GM23338 (cell line): ENCODE results near the gene PAPPA2. TPM values are rescaled to one million over a fixed set of nuclear protein-coding genes. Genes with fewer than 3 reads are reported as not detected.
"Not testable (repeated sequence)": the region's sequence is repeated elsewhere in the genome, so short reads cannot be mapped to it uniquely, and the experiment has no call there.

Experiments
- ATAC-seq: fragments of 200-7000 bp; cut with Tn5 transposase; 3 replicates; pipeline ENCODE4 v1.9.1; 2020
- DNase-seq: peaks from one replicate; pipeline ENCODE4 v3.0.0-alpha.2; 2015; ENCODE audit warnings: low spot score
- H2AFZ ChIP-seq: fragments of 200-600 bp; sonication (generic); 2 replicates; pipeline ENCODE4 v1.8.0; 2016; ENCODE audit warnings: antibody characterized with exemption, mild to moderate bottlenecking, moderate library complexity
- H3F3A ChIP-seq: fragments of 200-600 bp; sonication (generic); replicated peaks from 2 replicates; pipeline ENCODE4 v1.8.0; 2017; ENCODE audit warnings: antibody characterized with exemption, mixed run types, low read depth
- H3K27ac ChIP-seq: fragments of 200-600 bp; sonication (generic); 2 replicates; pipeline ENCODE4 v1.6.1; 2016; ENCODE audit warnings: low read depth
- H3K27me3 ChIP-seq: fragments of 200-600 bp; sonication (generic); 2 replicates; pipeline ENCODE4 v1.8.0; 2016; ENCODE audit warnings: mild to moderate bottlenecking, mixed run types, moderate library complexity; ENCODE audit not compliant: insufficient read depth
- H3K36me3 ChIP-seq: fragments of 200-600 bp; sonication (generic); 2 replicates; pipeline ENCODE4 v1.8.0; 2016; ENCODE audit warnings: mild to moderate bottlenecking; ENCODE audit not compliant: insufficient read depth
- H3K4me1 ChIP-seq: fragments of 200-600 bp; sonication (generic); 2 replicates; pipeline ENCODE4 v1.8.0; 2016; ENCODE audit warnings: mild to moderate bottlenecking, moderate library complexity; ENCODE audit not compliant: insufficient read depth
- H3K4me2 ChIP-seq: fragments of 200-600 bp; sonication (generic); 2 replicates; pipeline ENCODE4 v1.7.1; 2017; ENCODE audit warnings: mixed run types
- H3K4me3 ChIP-seq: fragments of 200-600 bp; sonication (generic); 2 replicates; pipeline ENCODE4 v1.6.1; 2016; ENCODE audit warnings: mixed run types
- H3K79me2 ChIP-seq: fragments of 200-600 bp; sonication (generic); replicated peaks from 2 replicates; pipeline ENCODE4 v1.8.0; 2017; ENCODE audit warnings: mild to moderate bottlenecking; ENCODE audit not compliant: insufficient read depth
- H3K9me2 ChIP-seq: fragments of 200-600 bp; sonication (generic); 2 replicates; pipeline ENCODE4 v1.8.0; 2017; ENCODE audit not compliant: insufficient read depth
- H4K20me1 ChIP-seq: fragments of 200-600 bp; sonication (generic); replicated peaks from 2 replicates; pipeline ENCODE4 v1.8.0; 2017; ENCODE audit warnings: mild to moderate bottlenecking; ENCODE audit not compliant: insufficient read depth
- H3K27ac Mint-ChIP-seq: 2 replicates; pipeline ENCODE4 v1.8.0; 2020; ENCODE audit warnings: inconsistent platforms, mild to moderate bottlenecking, moderate library complexity, mixed read lengths
- H3K27me3 Mint-ChIP-seq: 3 replicates; pipeline ENCODE4 v1.8.0; 2022; ENCODE audit warnings: low read depth, mild to moderate bottlenecking, moderate library complexity, mixed read lengths, inconsistent platforms; ENCODE audit not compliant: insufficient read depth, poor library complexity
- H3K36me3 Mint-ChIP-seq: 3 replicates; pipeline ENCODE4 v1.8.0; 2021; ENCODE audit warnings: low read depth, mild to moderate bottlenecking, inconsistent platforms, moderate library complexity, mixed read lengths
- H3K4me1 Mint-ChIP-seq: 3 replicates; pipeline ENCODE4 v1.8.0; 2020; ENCODE audit warnings: mild to moderate bottlenecking, inconsistent platforms, mixed read lengths
- H3K4me3 Mint-ChIP-seq: 3 replicates; pipeline ENCODE4 v1.8.0; 2021; ENCODE audit warnings: moderate library complexity, mild to moderate bottlenecking, inconsistent platforms, mixed read lengths
- H3K9me3 Mint-ChIP-seq: 3 replicates; pipeline ENCODE4 v1.8.0; 2020; ENCODE audit warnings: moderate library complexity, mild to moderate bottlenecking, inconsistent platforms, mixed read lengths
- CTCF ChIP-seq, 2 experiments: fragments of 200-600 bp in 1 of 2; sonication (generic) in 1 of 2; conservative IDR thresholded peaks; 2 replicates each; pipeline versions ENCODE4 v1.5.1 to v1.6.1; 2016 to 2017; ENCODE audit warnings: antibody characterized with exemption in 2 of 2, low read depth in 2 of 2, mild to moderate bottlenecking in 2 of 2, moderate library complexity in 1 of 2
- ETS1 ChIP-seq: IDR thresholded peaks from 2 replicates; pipeline ENCODE4 v1.6.1; 2016; ENCODE audit warnings: antibody characterized with exemption
- REST ChIP-seq: IDR thresholded peaks from one replicate; pipeline ENCODE4 v1.6.1; 2018; ENCODE audit warnings: antibody characterized with exemption; ENCODE audit not compliant: unreplicated experiment
- ZNF331 ChIP-seq: fragments of 250-450 bp; sonication (Bioruptor Pico); IDR thresholded peaks from 2 replicates; pipeline ENCODE4 v1.5.0; 2020; ENCODE audit warnings: low read depth, mild to moderate bottlenecking, moderate library complexity
- polyA plus RNA-seq: library from polyadenylated mRNA; unstranded; fragments of >200 nt; fragmentation: Nextera tagmentation; extraction: Ambion mirVana; gene quantifications from 2 replicates; pipeline ENCODE4 v1.2.1, GENCODE V29; 2016
- total RNA-seq: library from RNA; depleted of rRNA; stranded (reverse); fragments of >200 nt; shearing (Covaris generic); gene quantifications from 2 replicates; pipeline ENCODE4 v1.2.3, GENCODE V29; 2014

PAPPA2 gene
- total and polyA plus RNA-seq, 2 experiments from 2014 or later, result 1.4 to 1.7 TPM

- DNase-seq (peak; percentile 90), ATAC-seq (peak; percentile 99)
- H3K4me1 Mint-ChIP-seq, result peaks cover 21% of the 10 kb centered on the region; the same call in 2 of the 3 replicates
- Histone ChIP-seq H3K9me2 (peaks cover 4% of the 10 kb centered on the region; the same call in 1 of the 2 replicates), H3K4me1 (peaks cover 4% of the 10 kb centered on the region), H3F3A (no peaks in the 10 kb centered on the region), H4K20me1 (no peaks in the 10 kb centered on the region), H3K36me3 (no peaks in the 10 kb centered on the region), H3K27ac (no peak overlapping the region), H3K4me3 (no peak overlapping the region), H3K4me2 (no peak overlapping the region), H3K79me2 (no peaks in the 10 kb centered on the region), H2AFZ (peak overlapping the region; percentile 38; the same call in 1 of the 2 replicates), H3K27me3 (no peaks in the 10 kb centered on the region)
- no peak overlapping the region for H3K4me3 Mint-ChIP-seq
- H3K36me3 Mint-ChIP-seq, result no peaks in the 10 kb centered on the region
- peaks cover 6% of the 10 kb centered on the region for H3K27me3 Mint-ChIP-seq
- H3K9me3 Mint-ChIP-seq, result no peaks in the 10 kb centered on the region; the same call in 2 of the 3 replicates
- H3K27ac Mint-ChIP-seq, result no peak overlapping the region; the same call in 1 of the 2 replicates
- peak; percentile 93 to 97 for TF ChIP-seq CTCF (conservative IDR thresholded peaks at IDR 0.05; ENCODE audit: low read depth in 2 of 2)
- TF ChIP-seq ETS1, result no peak
Observed at GRCh38 chr1:176559878-176560277, 96.9 kb downstream of the PAPPA2 start.

- Mint-ChIP-seq H3K27ac (no peak overlapping the region), H3K36me3 (no peaks in the 10 kb centered on the region), H3K4me1 (peaks cover 21% of the 10 kb centered on the region; the same call in 2 of the 3 replicates), H3K4me3 (no peak overlapping the region), H3K27me3 (peaks cover 6% of the 10 kb centered on the region), H3K9me3 (no peaks in the 10 kb centered on the region; the same call in 2 of the 3 replicates)
- TF ChIP-seq ZNF331 (CRISPR knock-in tag), result no peak
- no peak for TF ChIP-seq REST
- no peak overlapping the region for H2AFZ ChIP-seq
- H4K20me1 ChIP-seq, result no peaks in the 10 kb centered on the region
- H3K36me3 ChIP-seq, result no peaks in the 10 kb centered on the region
- no peaks in the 10 kb centered on the region for H3K79me2 ChIP-seq
- H3K27ac ChIP-seq, result no peak overlapping the region
- H3K27me3 ChIP-seq, result no peaks in the 10 kb centered on the region
- no peak for ATAC-seq
- H3F3A ChIP-seq, result no peaks in the 10 kb centered on the region
- H3K4me2 ChIP-seq, result no peak overlapping the region
- no peak overlapping the region for H3K4me3 ChIP-seq
- peaks cover 4% of the 10 kb centered on the region for H3K4me1 ChIP-seq
- peaks cover 7% of the 10 kb centered on the region; the same call in 1 of the 2 replicates for H3K9me2 ChIP-seq
- no peak for DNase-seq
Observed at GRCh38 chr1:176560681-176561080, 97.7 kb downstream of the PAPPA2 start.

- H3K4me3 ChIP-seq, H2AFZ ChIP-seq, H3K4me1 ChIP-seq, H3K27me3 ChIP-seq, H3K27ac ChIP-seq, H3K79me2 ChIP-seq, ATAC-seq, H3K36me3 Mint-ChIP-seq, H3K9me3 Mint-ChIP-seq, H3K27ac Mint-ChIP-seq, H3K4me2 ChIP-seq, H4K20me1 ChIP-seq, H3K27me3 Mint-ChIP-seq, H3K4me3 Mint-ChIP-seq, H3K9me2 ChIP-seq, H3F3A ChIP-seq, H3K36me3 ChIP-seq, DNase-seq: not testable (repeated sequence)
- H3K4me1 Mint-ChIP-seq, result peaks cover 21% of the 10 kb centered on the region; the same call in 2 of the 3 replicates
Observed at GRCh38 chr1:176561761-176562160, 98.8 kb downstream of the PAPPA2 start.
